AG09309 (cell line): ENCODE measurements around the gene COX15.

ENCODE experiments used
- DNase-seq: peaks from one replicate; pipeline ENCODE4 v3.0.0-alpha.2; 2010; ENCODE audit warnings: low read depth
- H3K4me3 ChIP-seq: 2 replicates; pipeline ENCODE4 v1.5.1; 2011; ENCODE audit warnings: mild to moderate bottlenecking, low read depth, low read length, moderate library complexity; ENCODE audit not compliant: control insufficient read depth
- CTCF ChIP-seq: IDR thresholded peaks from 2 replicates; pipeline ENCODE4 v1.5.1; 2011; ENCODE audit warnings: mild to moderate bottlenecking, low read depth, low read length, inconsistent platforms; ENCODE audit not compliant: insufficient read depth, control insufficient read depth; ENCODE audit errors: missing control alignments

COX15 gene

GRCh38 chr10:99732033-99732842, at the start of gene COX15, which contains the start of gene CUTC:
COX15 (minus strand) TSS chr10:99732127; CDS start chr10:99732049, 78 bp downstream.
CUTC (plus strand) TSS chr10:99732234; CDS start chr10:99732349, 115 bp downstream.
- peak; percentile 81 for DNase-seq
- peak; percentile 36 for TF ChIP-seq CTCF
- peak within 1 kb of the TSS; percentile 51 for H3K4me3 ChIP-seq

GRCh38 chr10:99779335-99779734, 47.4 kb upstream of the COX15 start:
- no peak for TF ChIP-seq CTCF
- no peak overlapping the region for H3K4me3 ChIP-seq
- DNase-seq: no peak

- no peak for DNase-seq
- TF ChIP-seq CTCF: no peak
Observed at GRCh38 chr10:99777918-99778714, 46.2 kb upstream of the COX15 start.

GRCh38 chr10:99775850-99776249, 43.9 kb upstream of the COX15 start:
- no peak overlapping the region for H3K4me3 ChIP-seq
- TF ChIP-seq CTCF: no peak
- peak; percentile 75 for DNase-seq

More at GRCh38 chr10:99777918-99778714, 46.2 kb upstream of the COX15 start:
- H3K4me3 ChIP-seq: no peak overlapping the region

GRCh38 chr10:99770408-99771045, 38.6 kb upstream of the COX15 start:
- TF ChIP-seq CTCF: no peak
- DNase-seq: no peak
- H3K4me3 ChIP-seq: no peak overlapping the region

- no peak for TF ChIP-seq CTCF
- no peak for DNase-seq
- no peak overlapping the region for H3K4me3 ChIP-seq
Observed at GRCh38 chr10:99769706-99770105, 37.8 kb upstream of the COX15 start.
